ENCODE results near the gene SP6.

The SP6 gene

DNA sequence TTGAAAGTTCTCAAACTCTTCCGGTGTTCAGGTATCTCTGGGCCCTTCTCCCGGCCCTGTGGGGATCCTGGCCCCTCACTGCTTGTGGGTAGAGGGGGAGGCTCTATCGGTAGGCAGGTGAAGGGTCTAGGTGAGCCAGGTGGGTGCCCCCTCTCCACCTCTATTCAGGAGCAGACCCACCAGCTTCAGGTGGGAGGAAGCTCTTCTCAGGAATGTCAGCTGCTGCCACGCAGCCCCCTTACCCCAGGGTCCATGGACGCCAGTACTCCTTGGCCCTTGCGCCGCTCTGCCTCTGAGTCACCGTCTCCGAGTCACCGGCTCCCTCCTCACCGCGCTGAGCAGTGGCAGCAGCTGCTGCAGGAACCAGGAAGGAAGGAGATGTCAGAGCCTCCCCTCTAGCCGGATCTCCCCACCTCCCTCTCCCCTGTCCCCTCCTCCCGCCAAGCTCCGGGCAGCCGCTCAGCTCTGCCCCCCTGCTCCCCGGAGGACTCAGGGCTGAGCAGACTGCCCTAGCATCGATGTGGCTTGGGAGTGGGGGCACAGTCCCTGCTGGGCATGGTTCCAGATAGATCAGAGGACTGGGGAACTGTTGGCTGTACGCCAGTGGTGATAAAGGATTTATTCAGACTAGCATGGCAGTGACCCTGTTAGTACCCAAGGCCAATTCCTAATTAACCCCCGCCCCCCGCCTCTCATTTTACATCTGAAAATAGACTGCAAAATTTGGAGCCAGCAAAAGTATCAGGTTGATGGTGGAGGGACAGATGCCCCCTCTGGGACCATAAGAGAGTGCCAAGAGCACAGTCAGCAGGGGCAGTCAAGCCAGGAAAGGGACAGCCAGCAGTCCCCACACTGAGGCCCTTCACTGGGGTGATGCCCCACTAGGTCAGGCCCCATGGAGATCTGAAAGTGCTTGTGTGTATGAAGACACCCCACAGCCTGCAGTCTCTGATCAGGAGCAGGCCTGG is 29.3 kb downstream of the SP6 start, which contains the start of gene OSBPL7:
Gene OSBPL7, minus strand, starts transcription at position 371 of the 968 bp plus-strand sequence. CDS start 1,516 bp downstream, outside the sequence.
- TF ChIP-seq, protein P1, sequence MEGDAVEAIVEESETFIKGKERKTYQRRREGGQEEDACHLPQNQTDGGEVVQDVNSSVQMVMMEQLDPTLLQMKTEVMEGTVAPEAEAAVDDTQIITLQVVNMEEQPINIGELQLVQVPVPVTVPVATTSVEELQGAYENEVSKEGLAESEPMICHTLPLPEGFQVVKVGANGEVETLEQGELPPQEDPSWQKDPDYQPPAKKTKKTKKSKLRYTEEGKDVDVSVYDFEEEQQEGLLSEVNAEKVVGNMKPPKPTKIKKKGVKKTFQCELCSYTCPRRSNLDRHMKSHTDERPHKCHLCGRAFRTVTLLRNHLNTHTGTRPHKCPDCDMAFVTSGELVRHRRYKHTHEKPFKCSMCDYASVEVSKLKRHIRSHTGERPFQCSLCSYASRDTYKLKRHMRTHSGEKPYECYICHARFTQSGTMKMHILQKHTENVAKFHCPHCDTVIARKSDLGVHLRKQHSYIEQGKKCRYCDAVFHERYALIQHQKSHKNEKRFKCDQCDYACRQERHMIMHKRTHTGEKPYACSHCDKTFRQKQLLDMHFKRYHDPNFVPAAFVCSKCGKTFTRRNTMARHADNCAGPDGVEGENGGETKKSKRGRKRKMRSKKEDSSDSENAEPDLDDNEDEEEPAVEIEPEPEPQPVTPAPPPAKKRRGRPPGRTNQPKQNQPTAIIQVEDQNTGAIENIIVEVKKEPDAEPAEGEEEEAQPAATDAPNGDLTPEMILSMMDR (IDR thresholded peaks at IDR 0.05; ENCODE audit: unreplicated experiment in 3 of 3): no peak
- H3K27me3 Mint-ChIP-seq (ENCODE audit: low read depth): no peaks in the 10 kb centered on the region
- H3K9me3 Mint-ChIP-seq: no peaks in the 10 kb centered on the region
- peaks cover 22% of the 10 kb centered on the region for H3K4me1 Mint-ChIP-seq
- peaks cover 34% of the 10 kb centered on the region for H3K36me3 Mint-ChIP-seq (ENCODE audit: low read depth)
- peak within 1 kb of the TSS; percentile 57 to 80 (median 74) for H3K27ac Mint-ChIP-seq
- H3K4me3 Mint-ChIP-seq: peak within 1 kb of the TSS; percentile 96 to 97 (median 96)

DNA sequence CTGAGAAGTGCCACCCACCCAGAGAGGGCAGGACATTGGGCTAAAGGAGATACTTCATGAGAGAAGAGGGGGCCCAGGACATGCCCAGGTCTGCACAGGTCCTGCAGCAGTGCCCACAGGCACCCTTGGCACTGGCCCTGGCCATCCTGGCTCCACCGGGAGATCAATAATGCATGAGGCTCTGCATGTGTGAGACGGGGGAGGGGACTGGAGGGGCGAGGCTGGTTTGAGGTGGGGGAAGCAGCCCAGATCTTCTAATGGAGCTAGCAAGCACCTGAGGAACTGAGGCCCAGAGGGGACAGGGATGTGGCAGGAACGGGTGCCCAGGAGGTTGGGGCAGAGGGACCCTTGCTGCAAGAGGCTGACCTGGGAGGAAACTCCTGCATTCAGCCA is 29.9 kb downstream of the SP6 start:
- TF ChIP-seq, protein P1 (IDR thresholded peaks at IDR 0.05; ENCODE audit: unreplicated experiment in 3 of 3): no peak
- peak overlapping the region; percentile 26 to 80 (median 35) for H3K27ac Mint-ChIP-seq
- H3K9me3 Mint-ChIP-seq: no peaks in the 10 kb centered on the region

DNA sequence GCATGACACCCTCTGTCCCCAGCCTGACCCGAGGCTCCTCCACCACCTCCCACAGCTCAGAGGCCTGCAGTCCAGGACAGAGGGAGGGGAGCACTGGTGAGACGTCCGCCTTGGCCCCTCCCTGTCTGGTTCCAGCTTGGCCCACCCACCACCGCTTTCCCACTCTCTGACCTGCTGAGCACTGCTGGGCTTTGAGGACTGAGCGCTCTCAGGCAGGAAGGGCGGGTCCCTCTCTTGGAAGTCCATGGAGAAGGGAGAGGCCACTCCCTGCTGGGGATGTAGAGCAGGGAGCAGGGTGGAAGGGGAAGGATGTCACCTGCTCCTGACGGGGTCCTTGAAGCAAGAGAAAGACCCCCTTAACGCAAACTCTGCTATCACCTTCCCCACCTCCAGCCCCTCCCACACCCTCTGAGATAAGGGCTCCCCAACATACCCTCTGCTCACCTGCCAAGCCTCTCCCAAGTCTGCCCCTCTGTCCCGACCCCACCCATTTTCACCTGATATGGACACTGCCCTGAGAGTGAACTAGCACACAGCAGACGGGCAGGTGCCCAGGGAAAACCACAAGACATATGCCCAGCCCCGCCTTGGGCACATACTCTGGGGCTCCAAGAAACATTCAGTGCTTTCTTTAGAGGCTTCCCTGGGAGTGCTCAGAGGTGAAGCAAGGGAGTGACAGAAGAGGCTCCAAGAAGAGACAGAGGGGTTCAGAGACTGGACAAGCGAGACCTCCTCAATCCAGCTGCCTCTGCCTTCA is 30.8 kb downstream of the SP6 start:
- no peak overlapping the region for H3K27ac Mint-ChIP-seq
- H3K36me3 Mint-ChIP-seq (ENCODE audit: low read depth): peaks cover 21% of the 10 kb centered on the region
- no peaks in the 10 kb centered on the region for H3K9me3 Mint-ChIP-seq
- peaks cover 22% of the 10 kb centered on the region for H3K4me1 Mint-ChIP-seq
- TF ChIP-seq, protein P1 (IDR thresholded peaks at IDR 0.05; ENCODE audit: unreplicated experiment in 3 of 3): no peak
- H3K4me3 Mint-ChIP-seq: peak overlapping the region; percentile 96 to 97 (median 96)
- no peaks in the 10 kb centered on the region for H3K27me3 Mint-ChIP-seq (ENCODE audit: low read depth)

More for the DNA sequence above, 29.9 kb downstream of the SP6 start:
- Mint-ChIP-seq H3K36me3 (ENCODE audit: low read depth) (peaks cover 27% of the 10 kb centered on the region), H3K4me3 (peak overlapping the region; percentile 96 to 97 (median 96)), H3K4me1 (peaks cover 22% of the 10 kb centered on the region), H3K27me3 (ENCODE audit: low read depth) (no peaks in the 10 kb centered on the region)

DNA sequence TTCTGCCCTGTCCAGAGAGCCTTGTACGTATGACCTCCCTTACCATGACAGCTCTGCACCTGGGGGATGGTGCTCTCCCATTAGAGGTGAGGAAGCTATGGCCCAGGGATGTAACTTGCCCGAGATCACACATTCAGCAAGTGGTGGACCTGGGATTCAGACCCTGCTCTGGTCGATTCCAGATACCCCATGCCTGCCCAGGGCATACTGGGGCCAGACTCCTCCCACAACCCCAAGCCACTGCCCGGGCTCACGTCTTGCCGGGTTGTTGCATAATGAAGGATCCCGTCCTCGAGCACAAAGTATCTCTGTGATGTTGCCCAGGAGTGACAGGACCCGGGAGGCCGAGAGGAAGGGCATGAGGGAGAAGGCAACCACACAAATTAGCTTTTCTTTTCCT is 31.5 kb downstream of the SP6 start:
- Mint-ChIP-seq H3K9me3 (no peaks in the 10 kb centered on the region), H3K4me3 (peak overlapping the region in 2 of 3 experiments; percentile 54 to 59), H3K27me3 (ENCODE audit: low read depth) (no peaks in the 10 kb centered on the region), H3K36me3 (ENCODE audit: low read depth) (peaks cover 18% of the 10 kb centered on the region), H3K4me1 (peaks cover 22% of the 10 kb centered on the region), H3K27ac (no peak overlapping the region)
- TF ChIP-seq, protein P1 (IDR thresholded peaks at IDR 0.05; ENCODE audit: unreplicated experiment in 3 of 3): no peak

DNA sequence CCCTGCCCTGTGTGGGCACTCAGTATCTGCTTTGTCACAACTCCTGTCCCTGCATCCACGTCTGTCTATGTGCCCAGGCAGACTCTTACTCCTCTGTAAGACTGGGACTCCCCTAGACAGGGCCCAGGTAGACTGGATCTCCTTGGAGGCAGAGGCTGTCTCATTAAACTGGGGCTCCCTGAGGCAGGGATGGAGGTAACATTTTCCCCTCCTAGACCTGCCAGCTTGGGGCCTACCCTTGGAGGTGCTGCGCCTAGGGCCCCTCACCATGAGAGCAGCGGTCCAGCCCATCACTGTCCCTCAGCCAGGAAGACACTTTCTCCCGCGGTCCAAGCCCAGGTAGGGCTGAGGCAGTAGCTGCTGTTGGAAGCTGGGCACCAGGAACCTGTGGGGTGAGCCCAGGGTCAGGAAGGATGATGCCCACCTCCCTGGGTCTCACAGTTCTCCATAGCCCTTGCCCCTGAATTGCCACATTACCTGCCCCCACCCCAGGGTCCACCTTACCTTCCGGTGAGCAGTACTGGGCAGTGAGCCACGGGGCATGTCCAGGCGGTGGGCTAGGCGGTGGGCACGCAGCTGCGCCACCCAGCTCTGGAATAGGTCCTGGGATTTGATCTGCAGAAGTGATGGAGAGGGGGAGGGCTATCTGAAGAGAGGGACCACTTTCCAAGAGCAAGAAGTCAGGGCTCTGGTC is 32.8 kb downstream of the SP6 start:
- Mint-ChIP-seq H3K4me1 (peaks cover 22% of the 10 kb centered on the region), H3K27ac (no peak overlapping the region), H3K36me3 (ENCODE audit: low read depth) (peaks cover 8% of the 10 kb centered on the region), H3K27me3 (ENCODE audit: low read depth) (no peaks in the 10 kb centered on the region), H3K4me3 (no peak overlapping the region), H3K9me3 (no peaks in the 10 kb centered on the region)
- TF ChIP-seq, protein P1 (IDR thresholded peaks at IDR 0.05; ENCODE audit: unreplicated experiment in 3 of 3): no peak

Measured in nephron (organoid).